Activated B cell treated with CpG ODN at 0.5 μM for 24 hours (primary cell): ENCODE measurements around the gene MRGPRX3. TPM values are rescaled to one million over a fixed set of nuclear protein-coding genes. Genes with fewer than 3 reads are reported as not detected.

Experiments
- ATAC-seq: fragments of 200-7000 bp; cut with Tn5 transposase; one replicate; pipeline ENCODE4 v1.10.0; 2021; ENCODE audit warnings: low read depth, mild to moderate bottlenecking, moderate library complexity
- CTCF ChIA-PET: fragments of 350-600 bp; sonication (Branson Sonifier 250); formaldehyde crosslinking; loops from one replicate; lab custom pipeline; 2021; ENCODE audit warnings: antibody characterized with exemption; lab: Charles Lee
- POLR2A ChIA-PET: fragments of 350-600 bp; sonication (Branson Sonifier 250); formaldehyde crosslinking; loops from one replicate; lab custom pipeline; 2021; ENCODE audit warnings: antibody characterized with exemption; lab: Charles Lee
- DNase-seq: peaks from one replicate; pipeline ENCODE4 v3.0.0; 2022
- H3K27ac Mint-ChIP-seq: one replicate; pipeline ENCODE4 v1.8.0; 2020; ENCODE audit warnings: mixed read lengths
- H3K27me3 Mint-ChIP-seq: one replicate; pipeline ENCODE4 v1.8.0; 2021; ENCODE audit warnings: mixed read lengths
- H3K36me3 Mint-ChIP-seq: one replicate; pipeline ENCODE4 v1.8.0; 2021; ENCODE audit warnings: low read depth, mixed read lengths
- H3K4me1 Mint-ChIP-seq: one replicate; pipeline ENCODE4 v1.8.0; 2021; ENCODE audit warnings: mixed read lengths
- H3K4me3 Mint-ChIP-seq: one replicate; pipeline ENCODE4 v1.8.0; 2020; ENCODE audit warnings: mild to moderate bottlenecking, mixed read lengths
- H3K9me3 Mint-ChIP-seq: one replicate; pipeline ENCODE4 v1.8.0; 2020; ENCODE audit warnings: mixed read lengths
- intact Hi-C: fragments of 100-400 bp; cut with micrococcal nuclease; formaldehyde crosslinking; loops from one replicate; pipeline ENCODE4 v1.15.1; 2024
- total RNA-seq: library from RNA; stranded (reverse); gene quantifications from 2 replicates; pipeline ENCODE4 v1.2.3, GENCODE V29; 2022
- TF ChIP-seq, protein P1 (sequence below): fragments of 200-600 bp; IDR thresholded peaks from one replicate; pipeline ENCODE4 v1.8.0; 2022; ENCODE audit warnings: antibody characterized with exemption, mild to moderate bottlenecking

The MRGPRX3 gene
- total RNA-seq, 1 donor from 2014 or later, result not detected

DNA sequence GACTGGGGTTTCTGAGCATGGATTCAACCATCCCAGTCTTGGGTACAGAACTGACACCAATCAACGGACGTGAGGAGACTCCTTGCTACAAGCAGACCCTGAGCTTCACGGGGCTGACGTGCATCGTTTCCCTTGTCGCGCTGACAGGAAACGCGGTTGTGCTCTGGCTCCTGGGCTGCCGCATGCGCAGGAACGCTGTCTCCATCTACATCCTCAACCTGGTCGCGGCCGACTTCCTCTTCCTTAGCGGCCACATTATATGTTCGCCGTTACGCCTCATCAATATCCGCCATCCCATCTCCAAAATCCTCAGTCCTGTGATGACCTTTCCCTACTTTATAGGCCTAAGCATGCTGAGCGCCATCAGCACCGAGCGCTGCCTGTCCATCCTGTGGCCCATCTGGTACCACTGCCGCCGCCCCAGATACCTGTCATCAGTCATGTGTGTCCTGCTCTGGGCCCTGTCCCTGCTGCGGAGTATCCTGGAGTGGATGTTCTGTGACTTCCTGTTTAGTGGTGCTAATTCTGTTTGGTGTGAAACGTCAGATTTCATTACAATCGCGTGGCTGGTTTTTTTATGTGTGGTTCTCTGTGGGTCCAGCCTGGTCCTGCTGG, 4.9 kb downstream of the MRGPRX3 start:
- no peaks in the 10 kb centered on the region for H3K4me1 Mint-ChIP-seq
- intact Hi-C loops, result no loop called here
- peaks cover 27% of the 10 kb centered on the region for H3K27me3 Mint-ChIP-seq
- H3K36me3 Mint-ChIP-seq, result no peaks in the 10 kb centered on the region
- no peak overlapping the region for H3K27ac Mint-ChIP-seq
- H3K4me3 Mint-ChIP-seq, result no peak overlapping the region
- TF ChIP-seq, protein P1, sequence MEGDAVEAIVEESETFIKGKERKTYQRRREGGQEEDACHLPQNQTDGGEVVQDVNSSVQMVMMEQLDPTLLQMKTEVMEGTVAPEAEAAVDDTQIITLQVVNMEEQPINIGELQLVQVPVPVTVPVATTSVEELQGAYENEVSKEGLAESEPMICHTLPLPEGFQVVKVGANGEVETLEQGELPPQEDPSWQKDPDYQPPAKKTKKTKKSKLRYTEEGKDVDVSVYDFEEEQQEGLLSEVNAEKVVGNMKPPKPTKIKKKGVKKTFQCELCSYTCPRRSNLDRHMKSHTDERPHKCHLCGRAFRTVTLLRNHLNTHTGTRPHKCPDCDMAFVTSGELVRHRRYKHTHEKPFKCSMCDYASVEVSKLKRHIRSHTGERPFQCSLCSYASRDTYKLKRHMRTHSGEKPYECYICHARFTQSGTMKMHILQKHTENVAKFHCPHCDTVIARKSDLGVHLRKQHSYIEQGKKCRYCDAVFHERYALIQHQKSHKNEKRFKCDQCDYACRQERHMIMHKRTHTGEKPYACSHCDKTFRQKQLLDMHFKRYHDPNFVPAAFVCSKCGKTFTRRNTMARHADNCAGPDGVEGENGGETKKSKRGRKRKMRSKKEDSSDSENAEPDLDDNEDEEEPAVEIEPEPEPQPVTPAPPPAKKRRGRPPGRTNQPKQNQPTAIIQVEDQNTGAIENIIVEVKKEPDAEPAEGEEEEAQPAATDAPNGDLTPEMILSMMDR, result no peak
- CTCF ChIA-PET, result no interaction called here
- POLR2A ChIA-PET, result no interaction called here
- DNase-seq (no peak), ATAC-seq (no peak)
- H3K9me3 Mint-ChIP-seq, result no peaks in the 10 kb centered on the region

DNA sequence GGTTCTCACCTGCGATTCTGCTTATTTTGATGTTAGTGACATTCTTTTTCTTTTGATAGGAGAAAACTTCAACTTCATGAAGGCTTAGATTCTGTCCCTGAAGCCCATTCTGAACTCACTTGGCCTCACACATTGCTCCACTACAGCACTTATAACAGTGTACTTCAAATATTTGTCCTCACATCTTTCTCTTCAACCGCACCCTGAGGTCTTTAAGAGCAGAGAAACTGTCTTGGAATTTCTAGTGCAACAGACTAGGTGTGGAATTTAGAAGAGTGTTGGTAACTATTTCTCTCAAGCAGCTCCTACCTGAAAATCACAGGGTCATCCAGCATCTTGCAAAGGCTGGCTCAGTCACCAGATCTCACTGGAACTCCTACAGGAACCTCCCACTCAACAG, 7.8 kb downstream of the MRGPRX3 start:
- ATAC-seq (no peak), DNase-seq (no peak)
- Mint-ChIP-seq H3K36me3 (no peaks in the 10 kb centered on the region), H3K9me3 (peaks cover 2% of the 10 kb centered on the region), H3K4me1 (no peaks in the 10 kb centered on the region), H3K27ac (no peak overlapping the region), H3K4me3 (no peak overlapping the region), H3K27me3 (peaks cover 30% of the 10 kb centered on the region)
- ChIA-PET POLR2A (no interaction called here), CTCF (no interaction called here)
- TF ChIP-seq, protein P1, result no peak
- intact Hi-C loops, result no loop called here

DNA sequence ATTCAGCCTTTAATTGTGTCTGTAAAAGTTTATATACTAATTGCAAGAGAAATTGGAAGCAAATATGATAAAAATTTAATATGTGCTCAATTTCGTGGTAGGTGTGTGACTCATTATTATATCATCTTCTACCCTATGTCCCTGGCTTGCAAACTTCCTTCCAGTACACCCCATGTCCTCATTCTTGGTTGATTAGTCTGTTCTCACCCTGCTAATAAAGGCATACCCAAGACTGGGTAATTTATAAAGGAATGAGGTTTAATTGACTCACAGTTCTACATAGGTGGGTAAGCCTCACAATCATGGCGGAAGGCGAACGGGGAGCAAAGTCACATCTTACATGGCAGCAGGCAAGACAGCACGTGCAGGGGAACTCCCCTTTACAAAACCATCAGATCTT, 11.9 kb downstream of the MRGPRX3 start:
- CTCF ChIA-PET, result no interaction called here
- TF ChIP-seq, protein P1, result no peak
- intact Hi-C loops, result no loop called here
- POLR2A ChIA-PET, result no interaction called here
- Mint-ChIP-seq H3K9me3 (peaks cover 2% of the 10 kb centered on the region), H3K36me3 (no peaks in the 10 kb centered on the region), H3K4me3 (no peak overlapping the region), H3K27ac (no peak overlapping the region), H3K4me1 (peaks cover 3% of the 10 kb centered on the region), H3K27me3 (peaks cover 41% of the 10 kb centered on the region)
- ATAC-seq (no peak), DNase-seq (no peak)

DNA sequence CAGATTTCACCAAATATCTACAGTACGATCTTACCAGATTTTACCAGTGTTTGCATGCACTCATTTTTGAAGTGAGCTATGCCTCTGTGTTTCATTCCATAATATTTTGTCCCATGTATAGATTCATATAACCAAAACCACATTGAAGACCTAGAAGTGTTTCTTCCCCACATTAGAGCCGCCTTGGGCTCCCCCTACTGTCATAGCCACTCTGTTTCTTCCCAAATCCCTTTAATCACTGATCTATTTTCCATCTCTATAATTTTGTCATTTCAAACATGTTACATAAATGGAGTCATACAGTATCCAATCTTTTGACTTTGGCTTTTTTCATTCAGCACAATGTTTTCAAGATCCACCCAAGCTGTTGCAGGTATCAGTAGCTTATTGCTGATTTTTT, 12.7 kb downstream of the MRGPRX3 start:
- intact Hi-C loops, result no loop called here
- H3K27ac Mint-ChIP-seq, result no peak overlapping the region
- H3K36me3 Mint-ChIP-seq, result no peaks in the 10 kb centered on the region
- TF ChIP-seq, protein P1, result no peak
- CTCF ChIA-PET, result no interaction called here
- peaks cover 2% of the 10 kb centered on the region for H3K9me3 Mint-ChIP-seq
- DNase-seq, result no peak
- POLR2A ChIA-PET, result no interaction called here
- no peak for ATAC-seq
- H3K4me3 Mint-ChIP-seq, result no peak overlapping the region
- H3K27me3 Mint-ChIP-seq, result peaks cover 41% of the 10 kb centered on the region
- peaks cover 3% of the 10 kb centered on the region for H3K4me1 Mint-ChIP-seq

DNA sequence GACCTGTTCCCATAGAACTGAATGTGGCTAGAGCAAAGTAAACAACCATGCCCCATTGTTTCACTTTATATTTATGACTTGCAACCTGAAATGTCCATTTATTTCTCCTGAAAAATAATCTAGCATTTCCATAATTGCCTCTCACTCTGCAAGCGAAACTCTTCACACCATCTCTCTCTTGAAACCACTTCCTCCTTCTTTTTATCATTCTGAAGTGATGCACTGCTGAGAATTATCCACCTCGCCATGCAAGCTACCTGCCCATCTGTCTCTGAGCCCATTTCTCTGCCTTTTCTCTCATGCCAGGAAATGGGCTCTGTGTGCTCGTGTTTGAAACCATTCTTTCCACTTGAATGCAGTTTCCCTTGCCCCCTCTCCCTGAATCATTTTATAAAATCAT, 13.5 kb downstream of the MRGPRX3 start:
- Mint-ChIP-seq H3K4me3 (no peak overlapping the region), H3K27ac (no peak overlapping the region), H3K4me1 (peaks cover 3% of the 10 kb centered on the region), H3K27me3 (peaks cover 41% of the 10 kb centered on the region), H3K9me3 (peaks cover 2% of the 10 kb centered on the region), H3K36me3 (no peaks in the 10 kb centered on the region)
- intact Hi-C loops, result no loop called here
- ChIA-PET POLR2A (no interaction called here), CTCF (no interaction called here)
- TF ChIP-seq, protein P1, result no peak
- no peak for ATAC-seq
- no peak for DNase-seq
